Activated CD4-positive, alpha-beta T cell treated with anti-CD3 and anti-CD28 coated beads, Interleukin-2, Interleukin-6, amounts not matched to agents 100 ng/mL and 50 ng/mL, durations not matched to agents 16 hours and 8 hours (primary cell): ENCODE measurements around the gene APOBEC2.

Experiments
- DNase-seq: peaks from one replicate; pipeline ENCODE4 v3.0.0-alpha.2; 2020

APOBEC2 gene

GRCh38 chr6:41062056-41062455 is 9.1 kb downstream of the APOBEC2 start:
- no peak for DNase-seq

DNA sequence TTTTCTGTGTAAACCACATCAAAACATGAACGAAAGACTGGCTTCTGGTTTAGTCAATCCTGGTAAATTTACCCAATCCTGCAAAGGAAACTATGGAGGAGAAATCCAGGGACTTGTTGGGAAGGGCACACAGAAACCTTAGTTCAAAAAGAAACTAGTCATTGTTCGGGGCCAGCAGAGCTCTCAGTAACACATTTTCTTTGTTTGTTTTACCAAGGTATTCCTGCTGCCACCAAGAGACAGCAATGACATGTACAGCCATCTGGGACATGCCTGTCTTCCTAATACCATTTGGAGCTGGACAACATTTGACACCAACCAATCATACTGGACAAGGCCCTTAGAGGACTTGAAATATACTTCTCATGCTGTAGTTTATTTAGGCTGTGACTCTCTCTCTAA is 10.9 kb downstream of the APOBEC2 start:
- no peak for DNase-seq

- no peak for DNase-seq
These were observed 11.8 kb downstream of the APOBEC2 start for GRCh38 chr6:41064841-41065240.

DNA sequence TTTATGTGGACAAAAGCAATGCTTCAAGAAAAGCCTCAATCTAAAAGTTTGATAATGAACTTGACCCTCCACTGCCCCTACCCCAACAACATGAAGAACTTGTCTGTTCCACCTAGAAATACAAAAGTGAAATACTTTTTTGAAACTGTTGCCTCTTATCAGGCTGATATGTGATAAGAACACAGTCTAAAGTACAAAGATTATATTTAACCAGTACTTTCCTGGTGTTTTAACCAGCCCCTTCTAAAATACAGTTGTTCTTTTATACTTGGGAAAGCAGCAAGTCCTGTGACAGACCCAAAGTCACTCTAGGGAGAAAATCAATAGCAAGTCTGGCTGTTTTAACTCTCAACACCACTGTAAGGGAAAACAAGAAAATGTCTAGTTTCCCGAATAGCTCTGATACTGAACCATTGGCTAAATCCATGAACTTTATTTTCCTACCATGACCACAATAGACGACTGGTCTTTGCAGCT is 12.6 kb downstream of the APOBEC2 start:
- DNase-seq, result no peak

GRCh38 chr6:41066867-41067304 is 13.9 kb downstream of the APOBEC2 start:
- peak; percentile 60 for DNase-seq

DNA sequence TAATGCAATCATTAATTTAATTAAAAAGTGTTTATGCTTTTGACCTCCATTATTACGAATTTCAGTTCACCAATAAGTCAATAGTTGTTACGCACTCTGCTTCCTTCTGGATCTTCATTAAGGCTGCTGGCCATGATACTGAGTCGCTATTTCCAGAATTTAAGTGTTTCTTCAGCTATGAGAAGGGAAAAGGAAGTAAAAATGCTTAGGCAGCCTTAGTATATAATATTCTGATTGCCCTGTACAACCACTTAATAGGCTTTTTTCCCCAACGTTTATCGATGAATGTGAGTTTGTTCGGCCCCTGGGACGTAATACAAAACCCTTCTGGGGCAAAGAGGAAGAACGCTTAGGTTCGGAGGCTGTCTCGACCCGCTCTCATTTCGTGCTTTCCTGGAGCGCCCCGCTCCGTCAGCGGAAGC is 18.5 kb downstream of the APOBEC2 start:
- DNase-seq, result no peak

- peak; percentile 100 for DNase-seq
These were observed 19.2 kb downstream of the APOBEC2 start, which contains the start of gene OARD1 for GRCh38 chr6:41071923-41072835. TSS of gene OARD1 (minus strand) at chr6:41072356. CDS start at chr6:41071634, 722 bp downstream.

GRCh38 chr6:41072836-41073202 is 19.8 kb downstream of the APOBEC2 start, which contains the start of gene NFYA:
TSS of gene NFYA (plus strand) at chr6:41072974. CDS start at chr6:41079090, 6,116 bp downstream.
- DNase-seq, result no peak

GRCh38 chr6:41073203-41073967 is 20.4 kb downstream of the APOBEC2 start:
- peak; percentile 91 for DNase-seq

DNA sequence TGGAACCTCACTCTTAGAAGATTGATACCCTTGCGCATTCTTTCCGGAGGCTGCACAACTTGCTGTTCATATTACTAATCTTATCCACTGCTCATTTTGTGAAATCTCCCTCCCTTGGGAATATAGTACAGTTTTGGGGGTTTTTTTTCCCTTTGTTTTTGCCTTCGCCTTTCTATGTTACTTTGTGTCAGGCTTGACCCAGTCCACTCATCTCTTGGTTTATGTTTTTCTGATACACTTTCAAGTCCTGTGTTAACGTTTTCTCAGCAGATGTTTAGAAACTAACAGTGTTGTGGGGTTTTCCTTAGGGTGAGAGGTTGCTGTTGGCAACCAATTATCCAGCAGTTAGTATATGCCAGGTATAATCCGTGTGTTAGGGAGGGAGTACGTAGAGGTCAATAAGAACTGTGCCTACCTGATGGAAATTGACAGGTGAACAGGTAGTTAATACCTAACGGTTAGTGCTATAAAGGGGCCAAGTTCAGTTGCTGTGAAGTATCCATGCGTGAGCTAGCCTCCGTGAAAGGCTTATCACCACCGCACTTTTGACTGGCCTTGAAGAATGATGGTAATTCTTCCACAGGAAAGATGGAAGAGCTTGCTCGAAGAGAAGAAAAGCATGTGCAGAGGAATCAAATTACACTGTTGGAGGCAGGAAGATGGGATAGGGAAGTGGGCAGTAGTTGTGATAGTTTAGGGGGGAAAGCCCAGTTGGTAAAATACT is 21.1 kb downstream of the APOBEC2 start:
- peak; percentile 17 for DNase-seq

DNA sequence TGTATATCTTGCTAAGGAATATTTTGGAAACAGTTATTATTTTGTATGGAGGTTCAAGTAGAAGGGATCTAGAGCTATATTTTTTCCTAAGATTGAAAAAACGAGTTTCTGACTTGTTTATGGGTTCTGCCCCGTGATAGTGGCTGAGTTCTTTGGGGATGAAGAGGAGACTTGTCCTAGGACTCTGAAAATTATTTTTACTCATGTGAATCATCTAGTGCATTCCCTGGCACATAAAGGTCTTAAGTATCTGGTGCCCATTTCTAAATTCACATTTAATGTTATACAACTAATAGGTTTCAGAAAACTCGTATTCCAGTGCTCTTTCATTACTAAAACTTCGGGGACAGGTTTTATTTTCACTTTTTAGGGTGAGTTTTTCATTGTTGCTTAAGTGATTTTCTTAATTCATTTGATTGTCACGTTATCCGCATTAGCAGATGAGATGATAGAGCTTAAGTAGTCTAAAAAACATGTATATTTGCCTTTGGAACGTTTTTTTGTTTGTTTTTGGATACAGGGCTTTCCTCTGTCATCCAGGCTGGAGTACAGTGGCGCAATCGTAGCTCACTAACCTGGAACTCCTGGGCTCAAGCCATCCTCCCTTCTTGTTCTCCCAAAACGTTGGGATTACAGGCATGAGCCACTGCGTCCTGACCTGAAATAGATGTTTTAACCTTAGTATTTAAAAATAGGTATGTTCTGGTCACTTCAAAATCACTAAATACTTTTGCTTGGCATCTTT is 21.9 kb downstream of the APOBEC2 start:
- DNase-seq, result no peak

DNA sequence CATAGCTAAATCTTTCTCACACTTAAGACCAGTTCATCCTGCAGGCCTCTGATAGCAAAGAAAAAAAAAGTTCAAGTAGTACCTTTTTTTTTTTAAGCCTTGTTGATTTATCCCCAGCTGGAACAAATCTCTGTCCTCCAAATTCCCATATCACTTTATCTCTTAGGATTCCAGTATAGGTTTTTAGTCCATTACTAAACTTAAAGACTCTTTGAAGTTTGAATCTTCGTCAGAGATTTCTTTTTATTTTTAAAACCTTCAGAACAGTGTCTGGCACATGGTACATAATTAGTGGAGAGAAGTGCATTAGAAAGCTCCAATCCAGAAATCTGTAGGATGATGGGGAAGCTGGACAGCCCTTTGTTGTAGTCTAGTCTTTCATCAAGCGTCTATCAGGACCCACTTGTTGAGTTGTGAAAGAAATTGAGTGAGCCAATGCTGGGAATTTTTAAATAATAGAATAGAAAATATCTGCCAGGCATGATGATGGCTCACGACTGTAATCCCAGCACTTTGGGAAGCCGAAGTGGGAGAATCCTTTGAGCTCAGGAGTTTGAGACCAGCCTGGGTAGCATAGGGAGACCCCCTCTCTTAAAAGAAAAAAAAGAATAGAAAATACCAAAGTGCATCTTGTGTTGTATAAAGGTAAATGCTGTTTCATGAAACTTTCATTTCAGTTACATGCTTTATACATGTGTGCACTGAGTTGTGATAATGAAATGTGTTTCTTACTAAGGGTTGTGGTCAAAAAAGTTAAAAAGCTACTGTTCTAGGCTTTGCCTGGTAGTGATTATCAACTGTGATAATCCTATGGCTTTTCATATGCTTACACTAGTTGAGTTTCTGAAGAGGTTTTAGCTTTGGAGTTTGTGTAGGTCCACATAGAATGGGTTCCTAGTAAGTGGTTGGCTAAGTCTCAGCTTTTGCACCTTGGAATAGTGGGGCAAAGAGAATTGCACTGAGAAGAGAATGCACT is 22.9 kb downstream of the APOBEC2 start:
- DNase-seq, result no peak

GRCh38 chr6:41077536-41077935 is 24.5 kb downstream of the APOBEC2 start:
- DNase-seq, result no peak

DNA sequence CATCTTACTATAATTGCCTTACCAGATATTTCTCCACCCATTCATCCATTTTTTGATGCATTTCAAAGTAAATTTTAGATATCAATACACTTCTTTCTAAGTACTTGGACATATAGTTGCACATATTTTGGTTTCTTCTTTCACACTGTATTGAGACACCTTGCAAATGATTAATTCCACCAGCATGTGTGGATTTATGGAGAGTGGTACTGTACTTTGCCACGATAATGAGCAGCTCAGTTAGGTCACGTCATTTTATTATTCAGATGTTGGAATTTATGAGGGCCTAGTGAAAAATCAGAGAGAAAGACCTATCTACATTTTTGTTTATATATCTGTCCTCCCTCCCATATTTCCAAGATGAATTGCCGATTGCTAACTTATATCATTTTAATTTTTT is 25.1 kb downstream of the APOBEC2 start:
- no peak for DNase-seq

GRCh38 chr6:41079080-41079479 is 26.1 kb downstream of the APOBEC2 start:
- DNase-seq, result no peak

DNA sequence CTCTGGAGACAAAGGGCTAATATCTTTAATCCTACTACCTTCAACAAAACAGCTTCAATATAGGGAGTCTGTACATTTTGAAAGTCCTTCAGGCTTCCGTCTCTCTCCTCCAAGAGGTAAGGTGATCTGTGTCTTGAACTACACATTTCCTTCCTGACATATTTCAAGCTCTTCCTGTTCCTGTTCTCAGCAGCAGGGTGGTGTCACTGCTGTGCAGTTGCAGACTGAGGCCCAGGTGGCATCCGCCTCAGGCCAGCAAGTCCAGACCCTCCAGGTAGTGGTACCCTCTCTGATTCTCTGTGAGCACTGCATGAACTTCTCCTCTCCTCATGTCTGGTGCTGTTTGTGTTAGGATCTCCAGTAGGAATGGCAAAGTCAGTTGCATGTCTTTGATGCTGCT is 27.6 kb downstream of the APOBEC2 start:
- peak; percentile 43 for DNase-seq

- DNase-seq, result no peak
These were observed 30.1 kb downstream of the APOBEC2 start for GRCh38 chr6:41083072-41083471.

DNA sequence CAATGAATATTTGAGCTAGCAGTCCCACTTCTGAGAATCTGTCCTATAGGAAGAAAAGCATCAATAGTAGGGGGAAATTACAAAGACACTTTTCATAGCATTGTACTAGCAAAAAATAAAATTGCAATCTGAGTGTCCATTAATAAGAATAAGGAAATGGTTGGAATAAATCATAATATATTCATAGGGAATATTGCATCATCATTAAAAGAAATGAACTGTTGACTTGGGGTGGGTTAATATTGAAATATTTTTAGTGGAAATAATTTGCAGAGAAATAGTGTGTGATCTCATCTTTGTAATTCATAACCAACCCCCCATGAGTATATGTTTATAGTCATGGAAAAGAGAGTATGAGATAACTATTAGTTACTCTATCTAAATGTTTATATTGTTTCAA is 32.2 kb downstream of the APOBEC2 start:
- DNase-seq, result no peak

DNA sequence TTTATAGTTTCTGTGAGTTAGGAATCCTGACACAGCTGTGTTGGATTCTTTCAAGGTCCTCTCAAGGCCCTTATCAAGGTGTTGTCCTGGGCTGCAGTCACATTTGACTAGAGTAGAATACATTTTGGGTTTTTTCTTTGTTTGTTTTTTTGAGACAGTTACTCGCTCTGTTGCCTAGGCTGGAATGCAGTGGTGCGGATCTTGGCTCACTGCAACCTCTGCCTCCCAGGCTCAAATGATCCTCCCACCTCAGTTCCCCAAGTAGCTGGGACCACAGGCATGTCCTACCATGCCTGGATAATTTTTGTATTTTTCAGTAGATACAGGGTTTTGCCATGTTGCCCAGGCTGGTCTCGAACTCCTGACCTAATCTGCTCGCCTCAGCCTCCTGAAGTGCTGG is 35.4 kb downstream of the APOBEC2 start:
- DNase-seq, result no peak

GRCh38 chr6:41090841-41091761 is 38.1 kb downstream of the APOBEC2 start:
- DNase-seq, result no peak
